ENCODE measurements around the gene HSPBP1. TPM values are rescaled to one million over a fixed set of nuclear protein-coding genes. Genes with fewer than 3 reads are reported as not detected.

The HSPBP1 gene
- total and polyA plus RNA-seq, 2 donors (not counting 3 experiments of a cell fraction or from before 2014, with no cell fraction given) = 30.4 to 47.5 TPM

GRCh38 chr19:55320844-55321419 is 41.0 kb upstream of the HSPBP1 start:
- no peak overlapping the region for H3K4me3 ChIP-seq (replicated peaks in 1 of 3; ENCODE audit: insufficient read depth in 1 of 3, low read depth in 1 of 3, low read length in 3 of 3)
- no peak overlapping the region for H3K4me2 ChIP-seq (ENCODE audit: insufficient read depth, low read length)
- H2AFZ ChIP-seq (ENCODE audit: low read depth, low read length) = no peak overlapping the region
- no peaks in the 10 kb centered on the region for H3K9me1 ChIP-seq (replicated peaks; ENCODE audit: control insufficient read depth, extremely low read depth, insufficient read depth, low read length)
- no peak for FAIRE-seq
- no peak for TF ChIP-seq FOS (IDR thresholded peaks at IDR 0.05; ENCODE audit: borderline replicate concordance, insufficient read depth, low read length)
- no peak for TF ChIP-seq CTCF (IDR thresholded peaks at IDR 0.05; ENCODE audit: extremely low read depth in 1 of 2, insufficient read depth in 1 of 2, low read depth in 1 of 2, low read length in 2 of 2)
- no peak for TF ChIP-seq POLR2A (IDR thresholded peaks at IDR 0.05; ENCODE audit: low read depth, low read length)
- TF ChIP-seq GATA2 (IDR thresholded peaks at IDR 0.05; ENCODE audit: insufficient read depth, insufficient read length, low read depth, low read length) = no peak
- no peak for TF ChIP-seq POLR2AphosphoS5 (IDR thresholded peaks at IDR 0.05; ENCODE audit: insufficient read depth, low read depth, low read length)
- TF ChIP-seq JUN (IDR thresholded peaks at IDR 0.05; ENCODE audit: borderline replicate concordance, insufficient read depth, insufficient read length, low read depth) = no peak
- no peak for TF ChIP-seq EZH2 (IDR thresholded peaks at IDR 0.05; ENCODE audit: borderline replicate concordance, low read depth, low read length, severe bottlenecking)
- no peak for TF ChIP-seq MYC (IDR thresholded peaks at IDR 0.05; ENCODE audit: low read depth, low read length)
- TF ChIP-seq MAX (IDR thresholded peaks at IDR 0.05; ENCODE audit: insufficient read depth, insufficient read length) = no peak
- no peaks in the 10 kb centered on the region for H3K9me3 ChIP-seq (replicated peaks; ENCODE audit: control insufficient read depth, insufficient read depth, low read length)
- H3K27ac ChIP-seq (ENCODE audit: insufficient read depth, low read depth, low read length) = no peak overlapping the region
- H3K9ac ChIP-seq (replicated peaks; ENCODE audit: extremely low read depth, insufficient read depth, low read length) = no peak overlapping the region
- H3K27me3 ChIP-seq (ENCODE audit: control insufficient read depth in 2 of 2, insufficient read depth in 2 of 2, low read length in 2 of 2) = peaks cover 0 to 2% of the 10 kb centered on the region in 2 experiments
- ChIA-PET CTCF (interaction anchor here (1.0 to 3.0 kb wide), 5 partner anchors 12 to 97 kb away, joined by 3 to 17 read pairs (median 6); partner anchors contain the start of gene KMT5C), POLR2A (interaction anchor here (0.6 kb wide), 1 partner anchor 61 kb away, joined by 7 read pairs; no protein-coding TSS in a partner anchor)
- no peaks in the 10 kb centered on the region for H3K79me2 ChIP-seq (ENCODE audit: control insufficient read depth, insufficient read depth, low read length)
- dilution Hi-C loops (cut with MboI; ENCODE audit: extremely low pct_ligation_motif_present, low sequenced_read_pairs) (no loop called here), intact Hi-C loops (cut with micrococcal nuclease) (no loop called here)
- no peaks in the 10 kb centered on the region for H3K4me1 ChIP-seq (ENCODE audit: control insufficient read depth, extremely low read depth, insufficient read depth, low read length)
- no peaks in the 10 kb centered on the region for H4K20me1 ChIP-seq (replicated peaks; ENCODE audit: control insufficient read depth, extremely low read depth, insufficient read depth, low read length)
- no TSS peak for BruUV-seq (replicated peaks)
- DNase-seq (ENCODE audit: low read depth, low spot score) = no peak
- H3K36me3 ChIP-seq (ENCODE audit: control insufficient read depth in 2 of 2, extremely low read depth in 1 of 2, insufficient read depth in 2 of 2, low read length in 2 of 2) = no peaks in the 10 kb centered on the region
